DMS53 treated with DMSO at 0.1 percent for 48 hours (cell line): Measurements from ENCODE around the gene LSS.
"Not testable (repeated sequence)": the region's sequence is repeated elsewhere in the genome, so short reads cannot be mapped to it uniquely, and the experiment has no call there.

ENCODE experiments used
- DNase-seq: peaks from one replicate; lab custom pipeline; 2025; ENCODE audit not compliant: unreplicated experiment; lab: John Stamatoyannopoulos, UW

Gene LSS

DNA sequence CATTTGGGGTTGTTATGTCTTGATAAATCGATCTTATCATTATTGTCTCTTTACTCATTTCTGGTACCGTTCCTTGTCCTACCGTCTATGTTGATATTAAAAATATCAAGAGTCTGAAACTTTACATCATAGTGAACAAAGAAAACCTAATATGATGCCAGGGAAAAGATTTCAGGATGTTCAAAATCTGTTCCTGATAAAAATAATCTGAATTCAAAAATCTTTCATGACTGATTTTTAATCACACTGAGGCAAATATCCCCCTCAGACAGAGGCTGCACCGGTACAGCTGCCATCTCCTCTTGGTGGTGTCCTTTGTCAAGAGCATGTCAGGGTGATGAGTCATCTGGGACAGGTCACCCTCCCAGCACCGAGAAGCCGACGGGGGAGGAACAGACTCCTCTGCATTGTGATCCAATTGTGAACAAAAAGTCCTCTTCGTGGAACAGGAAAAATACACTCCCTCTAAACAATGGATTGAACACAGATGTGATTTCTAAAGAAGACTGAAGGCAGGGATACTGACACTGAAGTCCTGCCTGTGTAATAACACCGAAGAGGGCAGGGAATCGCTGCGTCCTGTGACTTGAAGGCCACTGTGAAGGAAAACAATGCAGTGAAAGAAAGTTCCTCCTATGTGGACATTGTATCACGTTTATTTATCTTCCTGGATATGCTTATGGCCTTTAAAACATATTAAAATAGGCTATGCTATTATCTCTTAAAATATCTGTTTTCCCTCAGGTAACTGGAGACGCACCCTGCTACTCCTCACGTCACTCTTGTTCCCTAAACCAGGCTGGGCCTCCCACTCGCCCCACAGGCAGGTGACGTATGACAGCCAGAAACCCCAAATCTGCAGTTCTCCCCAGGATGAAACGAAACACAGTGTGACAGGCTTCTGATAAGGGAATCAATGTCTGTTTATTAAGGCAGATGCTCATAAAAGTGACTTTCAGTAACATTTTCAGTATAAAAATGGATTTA is 40.1 kb downstream of the LSS start:
- peak; percentile 65 for DNase-seq

- DNase-seq, result no peak
Measured at GRCh38 chr21:46187814-46188213, 40.8 kb downstream of the LSS start.

GRCh38 chr21:46187261-46187660 is 41.3 kb downstream of the LSS start:
- DNase-seq, result no peak

DNA sequence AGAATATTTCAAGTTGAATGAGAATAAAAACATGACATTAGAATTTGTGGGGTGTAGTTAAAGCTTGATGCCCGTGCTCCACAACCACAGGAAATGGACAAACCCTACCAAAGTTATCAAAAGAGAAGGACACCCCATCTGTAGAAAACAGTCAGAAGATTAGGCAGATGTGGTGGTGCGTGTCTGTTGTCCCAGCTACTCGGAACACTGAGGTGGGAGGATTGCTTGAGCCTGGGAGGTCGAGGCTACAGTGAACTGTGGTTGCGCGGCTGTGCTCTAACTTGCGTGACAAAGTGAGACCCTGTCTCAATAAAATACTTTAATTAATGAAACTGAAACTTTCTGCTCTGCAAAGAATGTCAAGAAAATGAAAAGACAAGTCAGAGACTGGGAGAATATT is 42.9 kb downstream of the LSS start:
- DNase-seq, result no peak

DNA sequence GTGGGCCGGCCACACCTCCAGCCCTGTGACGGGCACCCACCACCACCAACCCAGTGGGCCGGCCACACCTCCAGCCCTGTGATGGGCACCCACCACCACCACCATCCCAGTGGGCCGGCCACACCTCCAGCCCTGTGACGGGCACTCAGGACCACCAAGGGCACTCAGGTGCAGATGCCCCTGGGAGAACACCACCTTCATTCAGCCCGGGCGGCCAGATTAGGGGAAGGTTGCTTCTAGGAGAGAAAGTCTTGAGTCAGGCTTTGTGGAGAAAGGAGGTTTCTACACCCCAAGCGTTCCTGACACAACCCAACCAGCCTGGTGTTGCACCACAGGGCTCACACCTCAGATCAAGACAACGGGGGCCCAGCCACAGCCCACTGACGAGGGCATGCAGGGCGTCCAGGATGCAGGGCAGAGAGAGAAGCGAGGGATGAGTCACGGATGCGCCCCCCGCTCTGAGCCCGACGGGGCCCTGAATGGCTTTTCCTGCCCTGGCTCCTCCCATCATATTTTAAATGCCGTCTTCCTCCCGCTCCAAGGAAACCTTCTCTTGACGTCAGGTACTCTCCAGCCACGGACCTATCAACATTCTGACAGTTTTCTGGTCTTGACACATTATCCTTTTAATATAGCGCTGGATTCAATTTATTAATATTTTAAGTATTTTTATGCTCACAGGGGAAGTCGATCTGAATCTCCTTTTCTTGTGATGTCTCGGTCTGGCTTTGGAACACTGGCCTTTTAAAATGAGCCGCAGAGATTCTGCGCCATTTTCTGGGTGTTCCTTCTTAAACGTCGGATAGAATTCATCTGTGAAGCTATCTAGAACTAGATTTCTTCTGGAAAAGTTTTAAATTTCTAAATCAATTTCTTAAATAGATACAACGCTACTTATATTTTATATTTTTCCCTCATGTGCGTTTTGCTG is 43.7 kb downstream of the LSS start:
- peak; percentile 59 for DNase-seq

DNA sequence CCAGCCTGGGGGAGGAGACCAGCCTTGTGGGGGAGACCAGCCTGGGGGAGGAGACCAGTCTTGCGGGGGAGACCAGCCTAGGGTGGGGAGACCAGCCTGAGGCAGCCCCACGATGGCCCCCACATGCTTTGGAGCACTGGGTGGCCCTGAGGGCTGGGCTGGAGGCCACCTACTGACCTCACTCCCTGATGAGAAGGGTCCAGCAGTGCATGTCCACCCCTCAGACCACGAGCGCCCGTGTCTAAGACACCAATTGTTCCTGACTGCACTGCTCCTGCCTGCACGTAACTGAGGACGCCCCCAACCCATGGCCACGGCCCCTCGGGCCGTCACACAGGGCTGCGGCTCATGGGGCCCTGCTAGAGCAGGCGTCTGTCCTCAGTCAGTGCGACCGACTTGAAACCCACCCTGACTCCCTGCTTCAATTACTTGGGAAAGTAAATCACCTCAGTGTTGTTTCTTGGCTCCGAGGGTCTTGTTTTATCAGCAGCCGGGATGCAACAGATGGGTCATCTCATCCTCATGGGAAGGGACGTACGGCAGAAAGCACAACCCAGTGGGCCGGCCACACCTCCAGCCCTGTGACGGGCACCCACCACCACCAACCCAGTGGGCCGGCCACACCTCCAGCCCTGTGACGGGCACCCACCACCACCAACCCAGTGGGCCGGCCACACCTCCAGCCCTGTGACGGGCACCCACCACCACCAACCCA is 44.5 kb downstream of the LSS start, which contains the start of gene SPATC1L:
Gene SPATC1L, minus strand, starts transcription at position 550 of the 715 bp plus-strand sequence. CDS start 1,643 bp downstream, outside the sequence.
- DNase-seq, result peak; percentile 9

GRCh38 chr21:46183337-46183909 is 45.2 kb downstream of the LSS start:
- DNase-seq, result not testable (repeated sequence)

DNA sequence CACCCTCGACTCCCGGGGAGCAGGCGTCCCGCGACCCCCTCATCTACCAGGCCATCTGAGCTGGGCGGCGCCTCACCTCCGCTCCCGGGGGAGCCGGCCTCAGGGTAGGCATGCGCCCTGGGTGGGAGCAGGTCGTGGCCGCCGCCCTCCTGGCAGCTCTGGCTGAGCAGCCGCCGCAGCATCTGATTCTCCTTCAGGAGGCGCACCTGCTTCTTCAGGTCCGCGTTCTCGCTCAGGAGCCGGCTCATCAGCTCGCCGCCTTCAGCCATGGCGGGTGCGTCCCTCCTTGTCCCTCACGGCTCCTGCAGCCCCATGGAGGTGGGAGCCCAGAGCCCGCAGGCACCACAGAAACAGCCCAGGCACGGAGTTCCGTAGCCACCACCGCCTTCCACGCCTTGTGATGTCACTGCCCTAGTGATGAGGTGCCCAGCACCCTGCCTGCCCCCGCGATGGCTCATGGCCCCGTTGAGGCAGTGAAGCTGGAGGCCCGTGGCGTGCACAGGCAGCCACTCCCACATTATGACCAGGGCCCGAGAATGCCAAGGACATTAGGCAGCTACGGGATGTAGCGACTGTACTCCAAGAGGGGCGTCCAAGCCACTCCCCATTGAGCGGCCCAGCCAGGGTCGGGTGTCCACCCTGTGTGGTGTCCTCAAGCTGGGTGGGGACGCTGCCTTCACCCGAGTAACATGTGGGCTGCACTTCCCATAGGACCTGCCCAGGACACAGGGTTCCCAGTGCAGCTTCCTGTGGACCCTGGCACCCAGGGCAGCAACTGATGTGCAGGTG is 45.8 kb downstream of the LSS start:
- DNase-seq, result no peak

GRCh38 chr21:46181953-46182547 is 46.5 kb downstream of the LSS start:
- no peak for DNase-seq

DNA sequence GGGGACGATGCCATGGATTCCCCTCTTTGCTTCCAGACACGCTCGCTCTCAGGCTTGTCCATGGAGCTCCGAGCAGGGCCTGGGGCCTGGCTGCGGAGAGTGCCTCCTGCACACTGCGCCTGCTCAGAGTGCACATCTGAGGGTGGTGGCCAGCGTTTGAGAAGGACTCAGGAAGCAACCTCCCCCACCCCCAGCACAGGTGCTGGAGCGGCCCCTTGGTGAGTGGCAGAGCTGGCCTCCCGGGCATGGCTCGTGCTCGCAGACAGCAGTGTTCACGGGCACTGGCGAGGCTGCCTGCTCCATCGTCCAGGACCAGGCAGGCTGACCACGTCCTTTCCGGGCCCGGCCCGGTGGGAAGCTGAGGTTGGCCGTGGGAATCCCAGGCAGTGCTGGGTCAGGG is 47.1 kb downstream of the LSS start:
- DNase-seq, result no peak

DNA sequence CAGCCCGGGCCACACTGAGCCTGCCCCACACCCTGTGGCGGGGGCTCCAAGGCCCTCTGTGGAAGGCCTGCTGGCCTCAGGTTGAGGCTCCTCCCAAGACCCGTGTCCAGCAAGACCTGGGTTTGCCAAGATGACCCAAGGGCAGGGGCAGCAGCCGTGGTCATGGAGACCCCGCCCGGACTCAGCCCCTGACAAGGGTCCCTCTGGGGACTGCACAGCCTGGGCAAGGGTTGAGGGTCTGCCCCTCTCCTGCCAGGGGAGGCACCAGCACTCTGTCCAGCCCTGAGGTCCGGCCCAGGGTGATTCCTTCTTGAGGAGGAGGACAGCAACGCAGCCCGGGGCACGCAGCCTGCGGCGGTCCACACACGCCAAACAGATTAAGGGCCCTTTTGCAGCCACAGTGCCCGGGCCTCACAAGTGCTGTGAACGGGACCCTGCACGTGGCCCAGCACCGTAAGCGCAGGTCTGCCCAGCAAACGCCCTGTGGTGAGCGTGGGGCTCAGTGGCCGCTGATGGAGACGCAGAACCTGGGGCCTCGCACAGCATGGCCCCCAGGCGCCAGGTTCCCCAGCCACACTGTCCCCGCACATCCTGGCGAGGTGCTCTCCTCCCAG is 47.7 kb downstream of the LSS start:
- DNase-seq, result no peak

- no peak for DNase-seq
Measured at GRCh38 chr21:46180079-46180722, 48.4 kb downstream of the LSS start.

- no peak for DNase-seq
Measured at GRCh38 chr21:46179708-46180078, 48.9 kb downstream of the LSS start.

- no peak for DNase-seq
Measured at GRCh38 chr21:46178961-46179360, 49.6 kb downstream of the LSS start.

GRCh38 chr21:46176443-46177129 is 52.0 kb downstream of the LSS start:
- not testable (repeated sequence) for DNase-seq

DNA sequence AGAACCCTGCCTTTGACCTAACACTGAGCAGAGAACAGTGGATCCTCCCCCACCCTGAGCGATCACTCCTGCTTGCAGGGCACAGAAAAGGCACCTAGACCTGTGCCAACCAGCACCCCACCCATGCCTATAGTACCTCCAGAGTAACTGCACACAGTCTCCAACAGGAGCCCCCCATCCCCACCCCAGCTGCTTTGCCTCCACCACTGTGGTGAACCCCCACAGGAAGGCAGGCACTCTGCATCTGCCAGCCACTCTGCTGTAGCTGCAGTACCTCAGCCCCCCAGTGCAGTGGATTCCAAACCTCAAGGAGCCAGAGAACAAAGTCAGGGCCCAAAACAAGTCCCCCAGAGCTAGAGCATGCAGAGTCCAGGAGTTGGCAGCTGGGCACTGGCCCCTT is 55.0 kb downstream of the LSS start:
- DNase-seq, result no peak

- DNase-seq, result no peak
Measured at GRCh38 chr21:46172863-46173528, 55.6 kb downstream of the LSS start.
